GM21360 (cell line): Measurements from ENCODE around the gene YBX2.

Experiments
- ATAC-seq: cut with Tn5 transposase; IDR thresholded peaks from one replicate; pipeline ENCODE4 v1.9.1; 2021; ENCODE audit warnings: mild to moderate bottlenecking, moderate library complexity; ENCODE audit not compliant: unreplicated experiment

Gene YBX2

DNA sequence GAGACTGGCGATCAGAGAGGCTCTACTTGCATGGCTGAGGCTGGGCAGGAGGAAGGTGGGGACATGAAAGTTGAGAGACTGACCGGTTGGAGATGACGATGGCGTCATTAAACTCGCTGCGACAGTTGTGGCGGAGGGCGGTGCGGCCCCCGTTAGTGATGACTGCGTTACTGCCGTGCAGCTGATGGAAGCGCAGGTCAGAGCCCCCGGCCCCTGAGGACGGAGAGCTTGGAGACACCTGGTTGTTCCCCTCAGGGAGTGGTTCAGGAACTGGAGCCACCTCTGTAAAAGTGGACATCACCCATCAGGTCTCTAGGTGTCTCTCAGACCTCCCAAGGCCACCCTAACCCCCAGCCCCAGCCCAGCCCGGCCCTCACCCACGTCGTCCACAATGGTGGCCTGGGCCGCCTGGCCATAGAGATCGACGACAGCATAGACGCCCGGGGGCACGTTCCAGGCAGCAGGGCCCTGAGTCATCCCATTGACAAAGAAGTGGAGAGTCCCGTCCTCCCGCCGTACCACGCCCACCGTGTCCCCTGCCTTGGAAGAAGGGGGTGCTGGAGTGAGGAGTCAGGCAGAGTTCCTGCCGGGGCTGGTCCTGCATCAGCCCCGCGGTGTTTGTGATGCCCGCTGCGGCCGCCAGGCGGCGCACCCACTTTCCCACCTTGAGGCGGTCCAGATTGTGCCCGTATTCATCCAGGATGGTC is 29.4 kb upstream of the YBX2 start:
- no peak for ATAC-seq

GRCh38 chr17:7322520-7323194 is 28.2 kb upstream of the YBX2 start:
- ATAC-seq, result no peak

DNA sequence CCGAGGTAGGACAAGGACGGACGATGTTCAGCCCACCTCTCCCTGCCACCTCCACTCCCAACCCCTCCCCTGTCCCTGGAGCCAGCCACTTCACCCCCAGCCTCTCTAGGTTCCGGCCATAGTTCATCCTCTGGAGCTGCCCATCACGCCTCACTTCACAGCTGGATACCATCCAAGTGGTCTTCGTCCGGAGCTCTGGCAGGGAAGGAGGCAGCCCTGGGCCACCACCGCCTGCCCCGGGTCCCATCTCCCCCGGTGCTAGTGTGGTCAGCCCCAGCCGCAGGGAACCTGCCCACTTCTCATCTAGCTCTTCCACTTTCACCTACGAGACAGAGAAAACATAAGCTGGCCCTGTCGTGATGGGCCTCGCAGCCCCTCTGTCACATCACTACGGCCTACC is 27.0 kb upstream of the YBX2 start:
- ATAC-seq, result no peak

- no peak for ATAC-seq
Observed at GRCh38 chr17:7318121-7318860, 23.9 kb upstream of the YBX2 start.

DNA sequence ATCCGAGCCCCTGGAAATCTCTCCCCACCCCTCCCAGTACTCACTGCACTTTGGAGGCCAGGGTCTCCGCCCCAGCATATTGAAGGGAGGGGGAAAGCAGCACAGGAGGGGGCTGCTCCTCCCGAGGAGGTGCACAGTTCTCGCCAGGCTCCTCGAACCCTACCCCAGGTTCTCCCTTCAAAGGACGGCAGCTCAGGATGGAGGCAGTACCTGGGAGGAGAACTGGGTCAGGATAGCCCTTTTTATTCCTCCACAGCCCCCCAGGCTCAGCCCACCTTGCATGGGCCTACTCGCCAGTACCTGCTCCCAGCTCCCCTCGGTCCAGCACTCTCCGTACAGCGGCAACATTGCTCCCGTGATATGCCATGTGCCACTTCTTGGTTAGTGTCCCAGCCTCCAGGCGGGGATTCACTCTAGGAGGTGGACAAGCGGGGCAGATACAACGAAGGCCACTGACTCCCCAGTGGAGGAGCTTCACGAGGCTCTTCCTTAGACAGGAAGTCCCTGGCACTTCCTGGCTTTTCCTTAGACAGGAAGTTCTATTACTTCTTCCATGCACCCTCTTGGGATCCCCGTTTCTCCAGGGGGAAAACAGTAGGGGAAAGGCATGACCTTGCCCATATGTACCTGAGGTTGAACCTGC is 22.8 kb upstream of the YBX2 start:
- ATAC-seq, result no peak

DNA sequence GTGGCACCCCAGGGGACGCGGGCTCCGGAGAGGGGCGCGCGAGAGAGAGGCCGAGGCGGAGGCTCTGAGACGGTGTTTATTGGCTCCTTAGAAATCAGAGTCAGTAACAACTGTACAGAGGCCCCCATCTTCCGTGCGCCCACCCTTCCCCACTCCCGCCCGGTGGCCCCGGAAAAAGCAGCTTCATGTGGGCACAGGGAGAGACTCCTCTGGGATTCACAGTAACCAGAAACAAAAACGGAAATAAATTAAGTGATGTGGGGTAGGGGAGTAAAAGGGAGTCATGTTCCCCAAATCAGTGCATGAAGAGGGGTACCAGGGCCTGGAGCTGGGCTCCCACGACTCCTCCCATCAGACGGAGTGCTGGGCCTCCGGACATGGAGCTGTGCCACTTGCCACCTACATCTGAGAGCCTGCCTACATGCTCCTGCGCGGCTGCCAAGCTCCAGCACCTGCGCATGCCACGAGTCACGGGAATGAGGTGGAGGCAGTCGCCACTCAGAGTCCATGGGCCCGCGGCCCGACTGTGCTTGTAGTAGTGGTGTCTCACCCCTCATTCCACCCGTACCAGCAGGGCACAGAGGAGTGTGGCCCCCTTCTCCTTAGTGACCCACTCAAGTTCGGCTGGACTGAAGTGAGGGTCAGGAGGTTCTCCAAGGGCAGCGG is 21.3 kb upstream of the YBX2 start:
- ATAC-seq, result no peak

DNA sequence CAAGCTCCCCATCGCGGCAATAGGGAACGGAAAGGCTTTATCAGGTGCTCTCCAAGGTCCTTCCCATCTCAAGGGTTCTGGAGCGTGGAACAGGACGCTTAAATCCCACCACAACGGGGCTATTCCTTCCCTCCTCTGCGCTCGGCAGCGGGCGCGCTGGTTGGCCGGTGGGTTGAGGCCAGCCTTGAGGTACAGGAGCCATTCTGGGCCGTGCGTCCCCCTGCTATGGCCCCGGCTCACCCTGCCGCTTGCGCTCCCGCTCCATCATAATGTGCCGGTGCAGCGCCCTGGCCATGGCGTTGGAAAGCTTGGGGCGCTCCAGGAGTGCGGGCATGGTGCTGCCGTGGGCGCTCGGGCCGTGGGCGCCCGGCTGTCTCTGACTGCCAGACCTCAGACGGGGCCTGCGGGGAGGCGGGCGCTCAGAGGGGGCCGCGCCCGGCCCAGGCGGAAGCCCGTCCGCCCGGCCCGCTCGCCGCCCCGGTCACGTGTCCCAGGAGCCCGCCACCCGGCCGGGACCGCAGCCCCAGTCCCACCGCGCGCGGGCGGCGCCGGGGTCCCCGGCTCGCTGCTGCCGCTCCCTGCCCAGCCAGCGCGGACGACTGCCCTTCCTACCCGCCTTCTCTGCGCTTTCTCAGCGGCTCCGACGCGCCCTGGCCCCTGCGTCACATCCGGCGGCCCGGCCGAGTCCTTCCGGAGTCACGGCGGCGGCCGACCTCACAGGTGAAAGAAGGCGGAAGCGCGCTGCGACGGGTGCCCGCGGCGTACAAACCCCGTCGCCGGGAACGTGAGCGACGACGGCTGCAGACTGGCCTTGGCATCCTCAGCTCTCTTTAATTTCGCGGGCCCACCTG is 20.5 kb upstream of the YBX2 start, which contains the start of gene GPS2:
TSS of gene GPS2 (minus strand) at position 642 of the 851 bp plus-strand sequence. CDS start at position 334, 308 bp downstream.
- peak; percentile 57 for ATAC-seq

- ATAC-seq, result no peak
Observed at GRCh38 chr17:7313890-7314718, 19.7 kb upstream of the YBX2 start.

GRCh38 chr17:7313088-7313889 is 18.9 kb upstream of the YBX2 start:
- ATAC-seq, result no peak

GRCh38 chr17:7312432-7313087 is 18.1 kb upstream of the YBX2 start:
- no peak for ATAC-seq

GRCh38 chr17:7311110-7311705 is 16.8 kb upstream of the YBX2 start:
- no peak for ATAC-seq

GRCh38 chr17:7309628-7310027 is 15.2 kb upstream of the YBX2 start:
- ATAC-seq, result no peak

- no peak for ATAC-seq
Observed at GRCh38 chr17:7308625-7309433, 14.4 kb upstream of the YBX2 start.

GRCh38 chr17:7307686-7308624 is 13.5 kb upstream of the YBX2 start:
- peak; percentile 3 for ATAC-seq

- peak; percentile 55 for ATAC-seq
Observed at GRCh38 chr17:7306911-7307685, 12.7 kb upstream of the YBX2 start, which contains the start of gene EIF5A. TSS of gene EIF5A (plus strand) at chr17:7307628. CDS start at chr17:7309636, 2,008 bp downstream.
